ENCODE results near the gene DCTD. TPM values are rescaled to one million over a fixed set of nuclear protein-coding genes. Genes with fewer than 3 reads are reported as not detected.

DCTD gene
- total and polyA plus RNA-seq, 7 donors, result 30.5 to 63.4 (median 47.3) TPM

- H3K36me3 ChIP-seq (ENCODE audit: insufficient read depth in 1 of 2, low read depth in 1 of 2), result no peaks in the 10 kb centered on the region
- no peak overlapping the region for H3K4me3 ChIP-seq
- TF ChIP-seq, protein P1, sequence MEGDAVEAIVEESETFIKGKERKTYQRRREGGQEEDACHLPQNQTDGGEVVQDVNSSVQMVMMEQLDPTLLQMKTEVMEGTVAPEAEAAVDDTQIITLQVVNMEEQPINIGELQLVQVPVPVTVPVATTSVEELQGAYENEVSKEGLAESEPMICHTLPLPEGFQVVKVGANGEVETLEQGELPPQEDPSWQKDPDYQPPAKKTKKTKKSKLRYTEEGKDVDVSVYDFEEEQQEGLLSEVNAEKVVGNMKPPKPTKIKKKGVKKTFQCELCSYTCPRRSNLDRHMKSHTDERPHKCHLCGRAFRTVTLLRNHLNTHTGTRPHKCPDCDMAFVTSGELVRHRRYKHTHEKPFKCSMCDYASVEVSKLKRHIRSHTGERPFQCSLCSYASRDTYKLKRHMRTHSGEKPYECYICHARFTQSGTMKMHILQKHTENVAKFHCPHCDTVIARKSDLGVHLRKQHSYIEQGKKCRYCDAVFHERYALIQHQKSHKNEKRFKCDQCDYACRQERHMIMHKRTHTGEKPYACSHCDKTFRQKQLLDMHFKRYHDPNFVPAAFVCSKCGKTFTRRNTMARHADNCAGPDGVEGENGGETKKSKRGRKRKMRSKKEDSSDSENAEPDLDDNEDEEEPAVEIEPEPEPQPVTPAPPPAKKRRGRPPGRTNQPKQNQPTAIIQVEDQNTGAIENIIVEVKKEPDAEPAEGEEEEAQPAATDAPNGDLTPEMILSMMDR (IDR thresholded peaks at IDR 0.05), result no peak
- no peaks in the 10 kb centered on the region for H3K9me3 ChIP-seq
- 64 to 69% (median 68%) methylated on average over 5 of the region's 5 CpGs for WGBS, 3 donors
- intact Hi-C loops (cut with DNase I), result no loop called here
- no peak overlapping the region for H3K27ac ChIP-seq
- DNase-seq (no peak), ATAC-seq (no peak)
- H3K4me1 ChIP-seq, result peaks cover 1% of the 10 kb centered on the region
- H3K27me3 ChIP-seq (ENCODE audit: insufficient read depth in 3 of 3, low read length in 2 of 3), result no peaks in the 10 kb centered on the region
Observed at GRCh38 chr4:182923366-182923765, 6.2 kb upstream of the DCTD start.

DNA sequence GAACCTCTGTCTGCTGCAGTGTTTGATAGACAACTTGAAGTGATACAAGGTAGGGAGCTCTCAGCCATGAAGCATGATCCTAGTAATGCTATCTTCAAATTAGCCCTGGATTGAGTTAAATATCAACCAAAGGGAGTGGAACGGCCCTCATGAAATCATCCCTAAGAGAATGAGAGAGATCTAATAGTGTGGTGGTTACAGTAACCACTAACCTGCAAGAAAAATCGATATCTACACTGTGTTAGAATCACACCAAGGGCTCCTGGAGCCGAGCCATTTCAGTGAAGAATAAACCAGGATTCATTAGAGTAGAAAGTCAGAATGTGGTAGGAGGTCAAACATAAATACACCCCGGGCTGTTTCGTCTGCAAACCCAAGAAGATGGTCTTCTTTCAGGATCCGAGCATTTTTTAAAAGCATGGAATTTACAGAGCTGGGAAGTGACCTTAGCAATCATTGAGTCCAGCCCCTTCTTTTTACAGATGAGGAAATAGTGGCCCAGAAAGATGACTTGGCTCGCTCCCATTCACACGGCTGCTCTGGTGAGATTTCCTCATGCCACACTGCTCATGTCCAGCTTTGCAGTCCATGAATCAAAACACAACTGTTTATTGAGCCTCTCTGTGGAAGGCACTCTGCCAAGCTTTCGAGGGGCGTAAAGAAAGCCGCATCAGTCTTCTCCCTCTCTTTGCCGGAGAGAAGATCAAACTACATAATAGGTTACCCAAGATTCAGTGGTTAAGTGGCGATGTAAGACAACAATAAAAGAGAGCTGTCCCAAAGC, 5.5 kb upstream of the DCTD start:
- Histone ChIP-seq H3K4me3 (no peak overlapping the region), H3K27ac (no peak overlapping the region), H3K4me1 (peaks cover 6% of the 10 kb centered on the region), H3K9me3 (no peaks in the 10 kb centered on the region), H3K27me3 (ENCODE audit: insufficient read depth in 3 of 3, low read length in 2 of 3) (no peaks in the 10 kb centered on the region), H3K36me3 (ENCODE audit: insufficient read depth in 1 of 2, low read depth in 1 of 2) (no peaks in the 10 kb centered on the region)
- DNase-seq (no peak), ATAC-seq (no peak)
- 49 to 63% (median 56%) methylated on average over 13 of the region's 13 CpGs for WGBS, 3 donors
- intact Hi-C loops (cut with DNase I), result no loop called here
- TF ChIP-seq, protein P1 (IDR thresholded peaks at IDR 0.05), result no peak

- Histone ChIP-seq H3K9me3 (no peaks in the 10 kb centered on the region), H3K4me3 (no peak overlapping the region), H3K36me3 (ENCODE audit: insufficient read depth in 1 of 2, low read depth in 1 of 2) (no peaks in the 10 kb centered on the region), H3K27ac (no peak overlapping the region), H3K4me1 (peaks cover 6% of the 10 kb centered on the region), H3K27me3 (ENCODE audit: insufficient read depth in 3 of 3, low read length in 2 of 3) (no peaks in the 10 kb centered on the region)
- no peak for DNase-seq
- no peak for ATAC-seq
- intact Hi-C loops (cut with DNase I), result no loop called here
- WGBS, 3 donors, result 95 to 99% (median 98%) methylated on average over 4 of the region's 4 CpGs
- TF ChIP-seq, protein P1 (IDR thresholded peaks at IDR 0.05), result no peak
Observed at GRCh38 chr4:182921608-182922007, 4.4 kb upstream of the DCTD start.

GRCh38 chr4:182920676-182921075, 3.5 kb upstream of the DCTD start:
- H3K27ac ChIP-seq, result no peak overlapping the region

More at GRCh38 chr4:182920676-182921075, 3.5 kb upstream of the DCTD start:
- intact Hi-C loops (cut with DNase I), result no loop called here
- Histone ChIP-seq H3K27me3 (ENCODE audit: insufficient read depth in 3 of 3, low read length in 2 of 3) (no peaks in the 10 kb centered on the region), H3K4me3 (no peak overlapping the region), H3K9me3 (no peaks in the 10 kb centered on the region), H3K36me3 (ENCODE audit: insufficient read depth in 1 of 2, low read depth in 1 of 2) (no peaks in the 10 kb centered on the region), H3K4me1 (peaks cover 6% of the 10 kb centered on the region)
- DNase-seq (no peak), ATAC-seq (no peak)
- TF ChIP-seq, protein P1 (IDR thresholded peaks at IDR 0.05), result no peak
- 86 to 88% (median 88%) methylated on average over 4 of the region's 4 CpGs for WGBS, 3 donors

All from psoas muscle (tissue), 8 donors.